ENCODE results near the gene UBE2J2.

Gene UBE2J2

DNA sequence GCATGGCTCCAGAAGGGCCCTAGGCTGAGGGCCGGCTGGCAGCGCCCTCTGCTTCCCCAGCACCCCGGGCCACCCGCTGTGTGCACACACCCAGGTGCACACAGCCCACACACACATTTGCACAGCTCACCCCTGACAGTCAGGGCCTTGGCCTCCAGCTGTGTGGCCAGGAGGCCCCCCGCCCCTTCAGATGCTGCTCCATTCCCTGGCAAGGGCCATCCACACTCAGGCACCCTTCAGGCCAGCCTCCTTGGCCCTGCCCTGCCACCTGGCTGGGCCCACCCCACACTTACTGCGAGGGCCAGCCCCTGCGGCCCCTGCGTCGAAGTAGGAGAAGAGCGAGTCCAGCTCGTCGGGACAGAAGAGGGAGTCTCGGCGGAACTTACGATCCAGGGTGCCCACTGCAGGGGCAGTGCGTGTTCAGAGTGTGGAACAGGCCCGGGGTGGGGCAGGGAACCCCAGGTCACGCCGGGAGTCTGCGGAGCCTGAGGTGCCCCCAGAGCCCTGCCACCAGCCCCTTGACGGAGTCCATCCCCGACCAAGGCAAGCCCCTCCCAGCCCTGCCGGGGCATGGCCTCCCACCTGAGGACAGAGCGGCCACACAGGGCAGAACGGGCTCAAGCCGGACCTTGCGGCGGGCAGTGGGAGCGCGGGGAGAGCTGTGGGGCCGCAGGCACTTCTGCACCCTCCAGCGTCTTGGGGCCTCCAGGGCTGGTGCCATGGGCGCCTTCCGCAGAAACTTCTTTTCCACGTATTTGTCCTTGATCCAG lies 21.7 kb upstream of the UBE2J2 start:
- DNase-seq = no peak

DNA sequence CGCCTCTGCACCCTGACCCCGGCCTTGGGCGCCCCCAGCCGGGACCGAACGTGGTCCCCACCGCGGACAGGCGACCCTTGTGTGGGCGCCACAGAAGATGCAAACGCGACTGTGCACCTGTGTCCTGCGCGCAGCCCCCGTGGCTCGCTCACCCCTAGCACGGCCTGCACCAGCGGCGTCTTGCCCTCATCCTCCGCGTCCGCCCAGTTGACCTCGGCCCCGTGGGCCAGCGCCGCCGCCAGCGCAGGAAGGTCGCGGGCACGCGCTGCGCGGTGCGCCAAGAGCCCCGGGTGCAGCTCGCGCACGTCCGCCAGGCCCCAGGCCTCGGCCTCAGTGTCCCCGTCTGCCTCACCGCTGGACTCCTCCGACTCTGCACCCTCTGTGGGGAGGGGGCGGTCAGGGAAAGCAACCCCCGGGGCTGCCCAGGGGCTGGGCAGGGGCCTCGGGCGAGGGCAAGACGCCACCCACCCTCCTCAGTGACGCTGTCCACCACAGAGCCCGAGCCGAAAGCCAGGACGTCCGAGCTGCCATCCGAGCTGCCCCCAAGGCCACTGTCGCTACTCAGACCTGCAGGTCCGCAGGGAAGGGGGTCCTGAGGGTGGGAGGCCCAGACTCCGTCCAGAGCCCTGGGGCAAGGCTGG lies 20.7 kb upstream of the UBE2J2 start:
- no peak for DNase-seq

DNA sequence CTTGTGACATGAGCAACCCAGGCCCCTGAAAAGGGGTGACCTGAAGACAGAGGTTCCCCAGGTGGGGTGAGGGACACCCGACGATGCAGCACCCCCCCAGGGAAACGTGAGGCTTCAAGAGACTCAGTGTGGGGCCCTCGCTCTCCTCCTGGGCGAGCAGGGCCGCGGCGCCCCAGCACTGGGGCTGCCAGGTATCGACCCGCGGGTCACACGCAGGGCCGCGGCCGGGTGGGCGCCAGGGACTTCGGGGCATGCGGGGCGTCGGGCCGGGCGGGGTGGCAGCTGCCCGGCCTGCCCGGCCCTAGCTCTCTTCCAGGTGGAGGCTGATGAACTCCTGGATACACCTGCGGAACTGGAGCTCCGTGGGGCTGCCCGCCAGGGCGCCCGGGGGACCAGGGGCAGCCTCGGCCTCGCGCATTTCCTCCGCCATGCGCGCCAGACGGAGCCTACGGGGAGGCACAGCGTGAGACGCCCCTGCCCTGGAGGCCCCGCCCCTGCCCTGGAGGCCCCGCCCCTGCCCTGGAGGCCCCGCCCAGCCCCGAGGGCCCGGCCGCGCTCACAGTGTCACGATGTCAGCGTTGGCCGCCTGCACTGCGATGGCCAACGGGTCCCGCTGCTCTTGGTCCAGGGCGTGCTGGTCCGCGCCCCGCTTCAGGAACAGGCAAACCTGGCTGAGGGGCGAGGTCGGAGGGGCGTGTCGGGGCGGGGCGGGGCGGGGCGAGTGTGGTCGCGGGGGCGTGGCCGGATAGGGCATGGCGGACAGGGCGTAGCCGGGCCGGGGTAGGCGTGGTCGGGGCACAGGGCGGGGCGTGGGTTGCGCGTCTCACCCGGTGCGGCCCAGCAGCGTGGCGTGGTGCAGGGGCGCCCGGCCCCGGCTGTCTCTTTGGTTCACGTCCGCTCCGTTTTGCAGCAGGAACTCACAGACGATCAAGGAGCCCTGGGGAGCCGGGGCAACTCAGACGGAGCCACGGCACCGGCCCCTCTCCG lies 19.9 kb upstream of the UBE2J2 start:
- DNase-seq = no peak

DNA sequence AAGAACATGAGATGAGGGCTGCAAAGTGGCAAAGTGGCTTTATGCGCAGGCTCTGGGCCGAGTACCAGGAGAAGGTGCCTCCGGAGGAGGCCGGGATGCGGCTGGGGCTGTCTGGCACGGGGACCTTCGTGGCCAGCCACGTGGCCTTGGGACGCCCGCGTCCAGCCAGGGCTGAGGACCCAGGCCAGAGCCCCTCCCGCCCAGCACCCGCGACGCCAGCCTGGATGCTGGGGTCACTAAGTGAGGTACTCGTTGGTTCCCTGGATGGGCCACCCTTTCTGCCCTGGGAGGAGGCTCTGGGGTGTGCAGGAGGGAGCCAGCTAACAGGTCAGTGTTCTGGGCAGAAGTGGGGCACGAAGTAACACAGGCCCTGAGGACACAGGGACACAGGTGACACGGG lies 19.2 kb upstream of the UBE2J2 start:
- no peak for DNase-seq

DNA sequence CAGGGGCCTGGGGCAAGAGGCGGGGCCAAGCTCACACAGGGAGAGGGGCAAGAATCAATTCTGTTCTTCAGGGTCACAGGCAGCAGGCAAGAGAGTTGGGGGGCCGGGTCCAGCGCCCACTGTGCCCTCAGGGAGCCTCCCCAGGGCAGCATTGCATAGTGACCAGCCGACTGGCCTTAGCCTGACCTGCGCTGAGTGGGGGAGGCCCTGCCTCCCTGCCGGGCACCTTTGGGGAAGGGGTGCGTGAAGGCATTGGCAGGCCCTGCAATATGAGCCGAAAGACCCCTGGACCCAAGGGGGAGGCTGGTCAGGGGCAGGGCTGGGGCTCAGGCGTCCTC lies 18.8 kb upstream of the UBE2J2 start:
- no peak for DNase-seq

DNA sequence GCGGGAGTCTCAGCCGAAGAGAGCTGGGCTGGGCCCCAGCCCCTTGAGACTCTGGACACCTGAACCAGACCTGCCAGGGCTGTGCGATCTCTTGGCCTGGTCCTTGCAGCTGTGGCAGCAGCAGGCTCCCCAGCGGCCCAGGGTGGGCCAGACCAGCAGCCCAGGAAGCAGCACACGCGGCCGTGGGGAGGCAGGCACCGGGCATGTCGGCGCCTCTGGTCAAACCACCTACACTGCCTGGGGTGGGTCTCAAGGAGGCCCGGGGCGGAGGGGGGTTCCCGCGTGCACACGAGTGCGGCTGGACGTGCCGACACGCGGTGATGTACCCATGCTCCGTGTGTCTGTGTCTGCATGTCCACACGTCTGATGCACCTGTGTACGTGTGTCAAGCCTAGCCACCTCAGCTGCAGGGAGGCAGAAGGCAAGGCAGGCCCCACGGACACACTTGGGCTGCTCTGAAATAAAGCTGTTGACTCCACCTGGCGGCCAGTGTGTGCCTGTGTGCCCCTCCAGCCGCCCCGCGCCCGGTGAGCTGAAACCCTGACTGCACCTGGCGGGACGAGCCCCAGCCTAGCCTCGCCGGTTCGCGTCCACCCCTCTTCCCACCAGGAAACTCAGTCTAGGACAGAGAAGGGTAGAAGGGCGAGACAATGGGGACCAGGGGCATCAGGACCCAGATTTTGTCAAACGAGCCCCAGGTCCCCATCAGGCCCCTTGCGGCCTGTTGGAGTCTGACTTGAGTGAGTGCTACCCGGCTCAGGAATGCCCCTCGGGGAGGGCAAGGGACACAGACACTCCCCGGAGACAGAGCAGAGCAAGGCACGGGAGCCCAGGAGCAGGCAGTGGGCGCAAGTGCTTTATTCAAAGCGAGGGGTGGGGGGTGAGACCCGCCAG lies 18.1 kb upstream of the UBE2J2 start:
- peak; percentile 46 for DNase-seq

DNA sequence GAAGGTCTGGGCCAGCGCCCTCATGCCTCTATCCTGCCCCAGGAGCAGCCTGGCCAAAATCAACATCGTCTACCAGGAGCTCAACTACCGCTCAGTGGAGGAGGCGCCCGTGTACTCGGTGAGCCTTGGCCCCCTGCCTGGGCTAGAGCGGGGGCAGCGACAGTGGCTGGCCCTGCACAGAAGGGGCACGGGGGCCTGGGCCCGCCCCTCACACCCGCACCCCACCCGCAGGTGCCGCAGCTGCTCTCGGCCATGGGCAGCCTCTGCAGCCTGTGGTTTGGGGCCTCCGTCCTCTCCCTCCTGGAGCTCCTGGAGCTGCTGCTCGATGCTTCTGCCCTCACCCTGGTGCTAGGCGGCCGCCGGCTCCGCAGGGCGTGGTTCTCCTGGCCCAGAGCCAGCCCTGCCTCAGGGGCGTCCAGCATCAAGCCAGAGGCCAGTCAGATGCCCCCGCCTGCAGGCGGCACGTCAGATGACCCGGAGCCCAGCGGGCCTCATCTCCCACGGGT lies 17.4 kb upstream of the UBE2J2 start:
- DNase-seq = no peak

DNA sequence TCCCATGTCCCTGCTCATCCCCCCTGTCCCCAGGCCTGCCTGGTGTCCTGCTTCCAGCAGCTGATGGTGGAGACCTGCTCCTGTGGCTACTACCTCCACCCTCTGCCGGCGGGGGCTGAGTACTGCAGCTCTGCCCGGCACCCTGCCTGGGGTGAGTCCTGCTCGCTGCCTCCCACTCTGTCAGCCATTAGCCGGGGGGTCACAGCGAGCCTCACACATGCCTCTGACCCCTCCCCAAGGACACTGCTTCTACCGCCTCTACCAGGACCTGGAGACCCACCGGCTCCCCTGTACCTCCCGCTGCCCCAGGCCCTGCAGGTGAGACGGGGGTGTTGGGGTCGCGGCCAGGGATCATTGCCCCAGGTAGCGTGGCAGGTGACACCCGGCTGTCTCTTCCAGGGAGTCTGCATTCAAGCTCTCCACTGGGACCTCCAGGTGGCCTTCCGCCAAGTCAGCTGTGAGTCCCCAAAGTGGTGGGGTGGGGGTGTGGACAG lies 16.6 kb upstream of the UBE2J2 start:
- DNase-seq = no peak

DNA sequence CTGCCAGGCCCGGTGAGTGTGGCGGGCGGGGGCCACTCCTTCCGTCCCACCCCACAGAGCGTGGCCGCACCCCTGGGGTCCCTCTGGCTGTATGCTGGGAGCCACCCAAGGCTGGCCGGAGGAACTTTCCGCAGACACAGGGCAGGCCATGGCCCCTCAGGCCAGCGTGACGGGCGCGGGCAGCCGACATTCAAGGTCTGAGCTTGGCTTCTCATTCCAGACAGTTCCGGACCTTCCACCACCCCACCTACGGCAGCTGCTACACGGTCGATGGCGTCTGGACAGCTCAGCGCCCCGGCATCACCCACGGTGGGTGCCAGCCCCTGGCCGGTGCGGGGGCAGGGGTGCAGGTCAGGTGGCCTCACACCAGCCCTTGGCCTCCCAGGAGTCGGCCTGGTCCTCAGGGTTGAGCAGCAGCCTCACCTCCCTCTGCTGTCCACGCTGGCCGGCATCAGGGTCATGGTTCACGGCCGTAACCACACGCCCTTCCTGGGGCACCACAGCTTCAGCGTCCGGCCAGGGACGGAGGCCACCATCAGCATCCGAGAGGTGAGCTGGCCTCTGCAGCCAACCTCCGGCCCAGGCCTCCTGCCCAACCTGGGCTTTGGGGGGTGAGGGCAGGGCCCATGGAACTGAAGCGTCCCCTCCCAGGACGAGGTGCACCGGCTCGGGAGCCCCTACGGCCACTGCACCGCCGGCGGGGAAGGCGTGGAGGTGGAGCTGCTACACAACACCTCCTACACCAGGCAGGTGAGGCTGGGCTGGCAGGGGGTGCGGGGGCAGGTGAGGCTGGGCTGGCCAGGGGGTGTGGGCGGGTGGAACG lies 13.8 kb upstream of the UBE2J2 start:
- DNase-seq = no peak

DNA sequence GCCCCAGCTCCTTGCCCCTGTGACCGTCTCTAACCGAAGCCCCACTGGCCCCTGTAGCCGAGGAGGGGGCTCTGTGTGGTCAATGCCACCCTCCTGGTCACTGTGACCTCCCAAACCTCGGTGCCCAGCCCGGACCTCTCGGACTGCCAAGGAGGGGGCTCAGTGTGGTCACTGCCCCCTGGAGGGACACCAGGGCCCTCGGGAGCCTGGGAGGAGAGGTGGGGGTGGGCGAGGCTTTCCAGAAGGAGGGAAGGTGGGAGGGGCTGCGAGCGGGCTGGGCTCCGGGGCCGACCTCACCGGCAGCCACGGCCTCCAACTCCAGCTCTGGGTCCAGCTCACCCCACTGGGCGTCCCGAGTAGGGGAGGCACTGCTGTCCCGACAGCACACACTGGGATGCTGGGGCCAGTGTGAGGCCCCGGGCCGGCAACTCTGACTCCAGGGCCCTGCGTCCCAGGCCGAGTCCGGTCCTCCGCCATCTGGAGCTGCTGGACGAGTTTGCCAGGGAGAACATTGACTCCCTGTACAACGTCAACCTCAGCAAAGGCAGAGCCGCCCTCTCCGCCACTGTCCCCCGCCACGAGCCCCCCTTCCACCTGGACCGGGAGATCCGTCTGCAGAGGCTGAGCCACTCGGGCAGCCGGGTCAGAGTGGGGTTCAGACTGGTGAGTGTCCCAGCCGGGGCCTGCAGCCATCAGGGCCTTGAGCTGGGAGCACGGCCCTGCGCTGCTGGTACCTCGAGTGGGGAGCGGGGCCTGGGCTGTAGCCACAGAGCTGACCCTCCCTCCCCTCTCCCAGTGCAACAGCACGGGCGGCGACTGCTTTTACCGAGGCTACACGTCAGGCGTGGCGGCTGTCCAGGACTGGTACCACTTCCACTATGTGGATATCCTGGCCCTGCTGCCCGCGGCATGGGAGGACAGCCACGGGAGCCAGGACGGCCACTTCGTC lies 12.9 kb upstream of the UBE2J2 start:
- DNase-seq = no peak

DNA sequence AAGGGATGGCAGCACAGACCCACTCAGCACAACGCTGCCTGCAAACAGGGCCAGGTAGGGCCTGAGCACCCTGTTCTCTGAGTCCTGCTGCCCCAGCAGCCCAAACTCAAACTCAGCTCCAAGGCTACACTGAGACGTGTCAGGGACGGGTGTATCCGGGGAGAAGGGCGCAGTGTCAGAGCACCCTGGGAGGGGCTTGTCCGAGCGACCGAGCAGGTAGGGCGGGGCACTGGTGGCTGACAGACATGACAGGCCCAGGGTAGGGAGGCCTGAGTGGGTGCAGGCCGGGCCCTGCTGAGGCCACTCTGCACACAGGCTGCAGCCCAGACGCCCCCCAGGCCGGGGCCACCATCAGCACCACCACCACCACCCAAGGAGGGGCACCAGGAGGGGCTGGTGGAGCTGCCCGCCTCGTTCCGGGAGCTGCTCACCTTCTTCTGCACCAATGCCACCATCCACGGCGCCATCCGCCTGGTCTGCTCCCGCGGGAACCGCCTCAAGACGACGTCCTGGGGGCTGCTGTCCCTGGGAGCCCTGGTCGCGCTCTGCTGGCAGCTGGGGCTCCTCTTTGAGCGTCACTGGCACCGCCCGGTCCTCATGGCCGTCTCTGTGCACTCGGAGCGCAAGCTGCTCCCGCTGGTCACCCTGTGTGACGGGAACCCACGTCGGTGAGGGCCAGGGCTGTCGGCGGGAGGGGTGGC lies 12.1 kb upstream of the UBE2J2 start:
- DNase-seq = no peak

DNA sequence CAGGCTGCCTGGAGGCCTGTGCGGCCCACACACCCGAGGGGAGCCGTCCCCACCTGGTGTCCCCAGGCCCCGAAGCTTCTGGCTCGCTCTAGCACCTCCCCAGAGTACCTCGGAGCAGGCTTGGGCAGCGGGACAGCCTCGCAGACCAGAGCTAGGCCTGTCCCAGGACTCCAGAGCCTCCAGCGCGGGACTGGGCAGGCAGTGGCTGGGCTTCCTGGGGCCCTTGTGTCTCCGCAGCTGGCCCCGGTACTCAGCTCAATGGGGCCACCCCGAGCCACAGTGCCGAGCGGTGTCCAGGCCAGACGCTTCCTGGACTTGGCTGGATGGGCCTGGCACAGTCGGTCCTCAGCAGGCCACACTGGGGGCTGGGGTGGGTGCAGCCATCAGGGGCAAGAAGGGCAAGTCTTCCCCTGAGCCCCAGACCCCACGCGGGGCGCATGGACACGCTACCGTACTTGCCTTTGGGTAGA lies 11.5 kb upstream of the UBE2J2 start:
- no peak for DNase-seq

DNA sequence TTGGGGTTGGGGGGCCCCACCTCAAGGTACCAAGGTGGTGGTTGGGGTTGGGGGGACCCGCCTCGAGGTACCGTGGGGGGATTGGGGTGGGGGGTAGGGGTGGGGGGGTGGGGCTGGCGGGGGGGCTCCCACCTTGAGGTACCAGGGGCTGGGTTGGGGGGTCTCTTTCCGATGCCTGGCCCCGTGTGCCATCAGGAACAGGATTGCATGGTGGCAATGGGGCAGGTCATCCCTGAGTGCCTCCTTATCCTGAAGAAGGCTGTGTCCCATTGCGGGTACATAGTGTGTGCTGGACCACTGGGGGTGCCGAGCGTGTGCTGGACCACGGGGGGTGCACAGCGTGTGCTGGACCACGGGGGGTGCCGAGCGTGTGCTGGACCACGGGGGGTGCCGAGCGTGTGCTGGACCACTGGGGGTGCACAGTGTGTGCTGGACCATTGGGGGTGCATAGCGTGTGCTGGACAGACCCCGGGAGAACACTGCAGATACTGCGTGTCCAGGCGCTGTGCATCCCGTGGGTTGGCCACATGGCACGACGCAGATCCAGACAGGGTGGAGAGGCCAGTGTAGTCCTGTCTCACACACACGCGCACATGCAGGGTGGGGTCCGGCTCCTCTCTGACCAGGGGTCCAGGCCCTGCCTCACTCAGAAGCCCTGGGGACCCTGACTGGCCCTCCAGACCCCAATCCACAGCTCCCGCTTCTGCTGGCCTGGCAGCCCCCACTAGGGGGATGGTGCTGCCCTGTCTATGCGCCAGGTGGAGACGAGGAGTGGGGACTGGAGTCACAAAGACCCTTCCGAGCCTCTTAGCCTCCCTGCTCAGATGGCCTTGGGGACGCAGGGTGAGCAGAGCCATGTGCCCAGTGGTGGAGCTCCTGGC lies 10.8 kb upstream of the UBE2J2 start:
- DNase-seq = no peak

DNA sequence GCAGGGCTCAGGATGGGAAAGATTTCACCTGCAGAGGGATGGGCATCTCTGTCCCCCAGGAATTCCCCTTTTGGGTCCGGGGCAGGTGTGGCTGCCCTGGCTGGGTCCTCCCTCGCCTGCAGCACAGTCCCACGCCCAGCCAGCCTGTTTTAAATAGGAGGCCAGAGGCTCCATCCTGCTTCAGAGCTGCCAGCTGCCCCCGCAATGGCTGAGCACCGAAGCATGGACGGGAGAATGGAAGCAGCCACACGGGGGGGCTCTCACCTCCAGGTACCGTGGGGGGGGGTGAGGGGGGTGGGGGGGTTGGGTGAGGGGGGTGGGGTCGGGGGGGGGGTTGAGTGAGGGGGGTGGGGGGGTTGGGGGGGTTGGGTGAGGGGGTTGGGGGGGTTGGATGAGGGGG lies 10.2 kb upstream of the UBE2J2 start:
- DNase-seq = no peak

DNA sequence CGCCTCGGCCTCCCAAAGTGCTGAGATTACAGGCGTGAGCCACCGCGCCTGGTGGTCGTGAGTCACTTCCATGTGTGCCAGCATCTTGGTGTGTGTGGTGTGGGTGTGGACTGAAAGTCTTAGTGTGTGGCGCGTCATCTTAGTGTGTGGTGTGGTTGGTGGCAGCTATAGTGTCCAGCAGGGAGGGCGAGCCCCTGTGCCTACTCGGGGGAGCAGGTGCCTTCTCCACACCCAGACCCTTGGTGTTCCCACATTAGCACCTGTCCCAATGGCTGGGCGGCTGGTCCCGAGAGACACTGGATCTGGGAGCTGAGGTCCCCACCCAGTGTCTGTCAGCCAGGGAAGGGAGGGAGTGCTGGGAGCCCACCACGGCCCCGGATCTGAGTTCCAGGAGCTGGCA lies 9.3 kb upstream of the UBE2J2 start:
- DNase-seq = no peak

DNA sequence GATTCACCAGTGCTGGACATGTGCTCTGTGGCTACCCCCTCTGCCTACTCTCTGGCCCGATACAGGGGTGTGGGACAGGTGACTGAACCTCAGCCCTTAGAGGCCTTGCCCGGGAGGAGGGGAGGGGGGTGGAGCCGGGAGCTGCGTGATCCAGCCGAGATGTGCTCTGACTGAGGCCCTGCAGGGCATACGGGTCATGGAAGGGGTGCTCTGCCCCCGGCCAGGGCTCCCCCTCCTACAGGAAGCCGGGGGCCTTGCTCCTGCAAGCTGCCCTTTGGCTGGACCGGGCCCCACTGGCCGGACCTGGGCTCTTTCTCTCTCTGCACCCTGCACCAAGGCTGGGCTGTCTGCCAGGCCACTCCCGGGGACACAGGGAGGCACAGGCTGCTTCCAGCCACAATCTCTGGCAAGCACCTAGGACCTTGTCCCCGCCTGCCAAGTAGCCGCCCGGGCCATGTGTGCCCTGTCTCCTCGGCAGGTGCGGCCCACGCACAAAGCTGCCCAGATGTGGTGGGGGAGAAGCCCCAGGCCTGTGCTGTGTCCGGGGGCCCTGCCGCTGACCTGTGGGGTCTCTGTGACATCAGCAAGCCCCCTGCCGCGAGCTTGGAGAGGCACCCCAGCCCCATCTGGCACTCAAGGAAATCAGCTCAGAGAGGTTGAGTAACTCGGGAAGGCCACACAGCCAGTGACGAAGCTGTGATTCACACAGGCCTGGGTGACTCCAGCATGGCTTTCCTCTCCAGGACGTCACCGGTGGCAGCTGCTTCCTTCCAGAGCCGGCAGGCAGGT lies 8.1 kb upstream of the UBE2J2 start:
- no peak for DNase-seq

DNA sequence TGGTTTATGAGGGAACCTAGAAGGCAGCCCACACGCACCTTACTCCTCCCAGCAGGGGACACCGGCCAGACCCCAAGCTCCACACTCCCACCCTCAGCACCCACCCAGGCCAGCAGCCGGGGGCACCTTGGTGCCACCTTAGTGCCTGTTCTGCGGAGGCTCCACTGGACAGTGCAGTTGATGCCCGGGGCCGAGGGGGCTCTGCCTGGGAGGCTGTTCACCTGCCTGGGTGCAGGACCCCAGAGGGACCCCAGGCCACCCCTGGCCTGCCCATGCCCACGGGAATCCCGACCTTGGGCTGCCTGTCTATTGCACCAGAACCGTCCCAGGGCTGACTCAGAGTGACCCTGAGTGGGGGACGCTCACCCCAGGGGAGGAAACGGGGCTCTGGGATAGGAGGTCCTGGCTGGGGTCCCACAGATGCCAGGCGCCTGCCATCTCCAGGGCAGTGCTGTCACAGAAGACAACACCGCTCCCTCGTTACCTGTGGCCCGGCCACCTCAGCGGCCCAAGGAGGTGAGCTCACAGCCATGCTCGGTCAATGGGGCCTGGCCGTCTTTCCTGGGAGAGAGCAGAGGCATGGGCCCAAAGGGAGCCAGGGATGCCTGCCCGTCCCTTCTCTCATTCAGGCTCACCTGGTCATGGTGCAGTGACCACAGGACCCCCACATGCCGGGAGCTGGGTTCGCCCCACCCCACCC lies 7.3 kb upstream of the UBE2J2 start:
- DNase-seq = no peak

All from SHP77 treated with DMSO at 0.1 percent for 48 hours (cell line).